HCT116 (cell line): ENCODE data around the gene DMAC2. TPM values are rescaled to one million over a fixed set of nuclear protein-coding genes. Genes with fewer than 3 reads are reported as not detected.

Experiments
- ATAC-seq: fragments of 200-7000 bp; cut with Tn5 transposase; 2 replicates; pipeline ENCODE4 v1.9.1; 2020; ENCODE audit warnings: mild to moderate bottlenecking, moderate library complexity
- BruUV-seq: library from RNA; stranded (reverse); fragments of 400-500 nt; replicated peaks from 2 replicates; lab custom pipeline; 2021; lab: Mats Ljungman, UMichigan
- CTCF ChIA-PET: fragments of 300-600 bp; sonication (Branson Sonifier 250); formaldehyde crosslinking; loops from one replicate; lab custom pipeline; 2021; ENCODE audit warnings: antibody characterized with exemption; lab: Charles Lee
- POLR2A ChIA-PET: fragments of 300-600, 350-600 bp; sonication (Branson Sonifier 250); formaldehyde crosslinking; loops from one replicate; lab custom pipeline; 2021; ENCODE audit warnings: antibody characterized with exemption; lab: Charles Lee
- RAD21 ChIA-PET, 2 experiments: fragments of 300-600 bp; sonication (Branson Sonifier 250); formaldehyde crosslinking; loops; one replicate each; lab custom pipeline; 2023; ENCODE audit warnings: low total read pairs in 2 of 2; ENCODE audit not compliant: uncharacterized antibody in 2 of 2, unreplicated experiment in 2 of 2, low non-redundant PET in 1 of 2; lab: Charles Lee
- DNase-seq: peaks from one replicate; pipeline ENCODE4 v3.0.0-alpha.2; 2010; ENCODE audit warnings: low read depth, low spot score
- H2AFZ ChIP-seq: fragments of 200-600 bp; shearing (Covaris generic), sonication (generic); 2 replicates; pipeline ENCODE4 v1.6.1; 2017; ENCODE audit warnings: low read depth, mixed run types, mixed read lengths, antibody characterized with exemption, low read length; ENCODE audit not compliant: poor library complexity, severe bottlenecking
- H3K27ac ChIP-seq: 2 replicates; pipeline ENCODE4 v1.5.1; 2012; ENCODE audit warnings: low read depth, low read length
- H3K27me3 ChIP-seq: fragments of 200-600 bp; sonication (generic); 2 replicates; pipeline ENCODE4 v1.6.1; 2016; ENCODE audit warnings: mixed run types, low read length, mixed read lengths; ENCODE audit not compliant: insufficient read depth
- H3K36me3 ChIP-seq, 2 experiments: fragments of 200-500 bp in 1 of 2; fragments of 200-600 bp in 1 of 2; sonication (Bioruptor generic) in 1 of 2; sonication (generic) in 1 of 2; 2 replicates each; pipeline versions ENCODE4 v1.5.1 to v1.6.1; 2014 to 2016; ENCODE audit warnings: low read length in 2 of 2, inconsistent platforms in 1 of 2, mixed read lengths in 1 of 2, mixed run types in 1 of 2; ENCODE audit not compliant: insufficient read depth in 2 of 2, control insufficient read depth in 1 of 2
- H3K4me1 ChIP-seq, 2 experiments: fragments of 200-600 bp in 1 of 2; sonication (generic) in 1 of 2; 2 replicates each; pipeline versions ENCODE4 v1.5.1 to v1.6.1; 2012 to 2017; ENCODE audit warnings: low read length in 2 of 2, inconsistent platforms in 1 of 2, mild to moderate bottlenecking in 1 of 2, mixed read lengths in 1 of 2, mixed run types in 1 of 2, moderate library complexity in 1 of 2; ENCODE audit not compliant: insufficient read depth in 2 of 2, control insufficient read depth in 1 of 2
- H3K4me2 ChIP-seq: fragments of 200-600 bp; sonication (generic); 2 replicates; pipeline ENCODE4 v1.6.1; 2017; ENCODE audit warnings: mixed run types, low read length, mixed read lengths
- H3K4me3 ChIP-seq, 2 experiments: fragments of 200-600 bp in 1 of 2; sonication (generic) in 1 of 2; replicated peaks in 1 of 2; 2 replicates each; pipeline ENCODE4 v1.5.1; 2011 to 2016; ENCODE audit warnings: low read length in 2 of 2, control low read depth in 1 of 2, low read depth in 1 of 2, mild to moderate bottlenecking in 1 of 2, mixed read lengths in 1 of 2, mixed run types in 1 of 2
- H3K79me2 ChIP-seq: fragments of 200-600 bp; sonication (generic); 2 replicates; pipeline ENCODE4 v1.6.1; 2017; ENCODE audit warnings: mild to moderate bottlenecking, mixed run types, low read length, moderate library complexity, mixed read lengths; ENCODE audit not compliant: insufficient read depth
- H3K9ac ChIP-seq: fragments of 200-600 bp; sonication (generic); 2 replicates; pipeline ENCODE4 v1.6.1; 2016; ENCODE audit warnings: low read length, mixed read lengths
- H3K9me2 ChIP-seq: fragments of 200-600 bp; sonication (generic), shearing (Covaris generic); 2 replicates; pipeline ENCODE4 v1.6.1; 2017; ENCODE audit warnings: mixed run types, mild to moderate bottlenecking, moderate library complexity; ENCODE audit not compliant: insufficient read depth
- H3K9me3 ChIP-seq, 2 experiments: fragments of 200-500 bp in 1 of 2; fragments of 200-600 bp in 1 of 2; sonication (Bioruptor generic) in 1 of 2; sonication (generic) in 1 of 2; 2 replicates each; pipeline ENCODE4 v1.6.1; 2014 to 2017; ENCODE audit warnings: low read length in 2 of 2, mixed read lengths in 2 of 2, inconsistent platforms in 1 of 2, low read depth in 1 of 2, mild to moderate bottlenecking in 1 of 2, mixed run types in 1 of 2, moderate library complexity in 1 of 2; ENCODE audit not compliant: control insufficient read depth in 1 of 2, insufficient read depth in 1 of 2
- H4K20me1 ChIP-seq: fragments of 200-600 bp; sonication (generic), shearing (Covaris generic); 2 replicates; pipeline ENCODE4 v1.6.1; 2017; ENCODE audit warnings: mixed run types, mild to moderate bottlenecking, moderate library complexity; ENCODE audit not compliant: insufficient read depth
- CBX3 ChIP-seq: IDR thresholded peaks from 2 replicates; pipeline ENCODE4 v1.6.1; 2012; ENCODE audit warnings: low read depth
- CEBPB ChIP-seq: IDR thresholded peaks from 2 replicates; pipeline ENCODE4 v1.6.1; 2012; ENCODE audit warnings: low read depth
- EZH2 ChIP-seq: fragments of 200-600 bp; sonication (generic); IDR thresholded peaks from 2 replicates; pipeline ENCODE4 v1.6.1; 2017; ENCODE audit warnings: antibody characterized with exemption, mixed run types
- FOSL1 ChIP-seq: IDR thresholded peaks from 2 replicates; pipeline ENCODE4 v1.6.1; 2012; ENCODE audit warnings: low read depth
- JUND ChIP-seq: IDR thresholded peaks from 2 replicates; pipeline ENCODE4 v1.6.1; 2012
- POLR2AphosphoS5 ChIP-seq: IDR thresholded peaks from 2 replicates; pipeline ENCODE4 v1.6.1; 2011; ENCODE audit warnings: mild to moderate bottlenecking, low read depth, low read length, moderate library complexity
- RAD21 ChIP-seq: IDR thresholded peaks from 2 replicates; pipeline ENCODE4 v1.6.1; 2012; ENCODE audit warnings: low read depth, mild to moderate bottlenecking
- SRF ChIP-seq: IDR thresholded peaks from 2 replicates; pipeline ENCODE4 v1.6.1; 2012; ENCODE audit warnings: low read depth
- YY1 ChIP-seq: IDR thresholded peaks from 2 replicates; pipeline ENCODE4 v1.6.1; 2011; ENCODE audit warnings: low read length, low read depth, moderate library complexity, mild to moderate bottlenecking; ENCODE audit not compliant: insufficient replicate concordance; ENCODE audit errors: extremely low read depth
- ZFX ChIP-seq: fragments of 450-650 bp; IDR thresholded peaks from 2 replicates; pipeline ENCODE4 v1.6.1; 2017
- ZNF274 ChIP-seq: fragments of 200-500 bp; sonication (Bioruptor generic); IDR thresholded peaks from 2 replicates; pipeline ENCODE4 v1.6.1; 2014; ENCODE audit warnings: mild to moderate bottlenecking, low read depth, low read length, inconsistent platforms
- intact Hi-C: fragments of 100-400 bp; cut with micrococcal nuclease; formaldehyde crosslinking; loops from 2 replicates; pipeline ENCODE4 v1.10.0; 2022
- total RNA-seq: library from RNA; stranded (reverse); gene quantifications from one replicate; pipeline ENCODE4 v1.2.1, GENCODE V29; 2021; ENCODE audit not compliant: unreplicated experiment
- TF ChIP-seq, protein P1 (sequence below): IDR thresholded peaks from 2 replicates; pipeline ENCODE4 v1.6.1; 2012; ENCODE audit warnings: low read depth
- TF ChIP-seq, protein P2 (sequence below): IDR thresholded peaks from 2 replicates; pipeline ENCODE4 v1.6.1; 2012
- TF ChIP-seq, protein P3 (sequence below): IDR thresholded peaks from 2 replicates; pipeline ENCODE4 v1.6.1; 2012

The DMAC2 gene
- total RNA-seq, 1 experiment from 2014 or later = 65.6 TPM

GRCh38 chr19:41484822-41485221, 45.1 kb upstream of the DMAC2 start:
- ChIA-PET POLR2A (no interaction called here), CTCF (no interaction called here), RAD21 (no interaction called here)
- H3K4me2 ChIP-seq = no peak overlapping the region
- no peaks in the 10 kb centered on the region for H3K4me1 ChIP-seq
- H3K9me2 ChIP-seq = no peaks in the 10 kb centered on the region
- H2AFZ ChIP-seq = no peak overlapping the region
- no peaks in the 10 kb centered on the region for H3K9me3 ChIP-seq
- H3K9ac ChIP-seq = no peak overlapping the region
- TF ChIP-seq CEBPB = no peak
- no peak for TF ChIP-seq JUND
- TF ChIP-seq, protein P1, sequence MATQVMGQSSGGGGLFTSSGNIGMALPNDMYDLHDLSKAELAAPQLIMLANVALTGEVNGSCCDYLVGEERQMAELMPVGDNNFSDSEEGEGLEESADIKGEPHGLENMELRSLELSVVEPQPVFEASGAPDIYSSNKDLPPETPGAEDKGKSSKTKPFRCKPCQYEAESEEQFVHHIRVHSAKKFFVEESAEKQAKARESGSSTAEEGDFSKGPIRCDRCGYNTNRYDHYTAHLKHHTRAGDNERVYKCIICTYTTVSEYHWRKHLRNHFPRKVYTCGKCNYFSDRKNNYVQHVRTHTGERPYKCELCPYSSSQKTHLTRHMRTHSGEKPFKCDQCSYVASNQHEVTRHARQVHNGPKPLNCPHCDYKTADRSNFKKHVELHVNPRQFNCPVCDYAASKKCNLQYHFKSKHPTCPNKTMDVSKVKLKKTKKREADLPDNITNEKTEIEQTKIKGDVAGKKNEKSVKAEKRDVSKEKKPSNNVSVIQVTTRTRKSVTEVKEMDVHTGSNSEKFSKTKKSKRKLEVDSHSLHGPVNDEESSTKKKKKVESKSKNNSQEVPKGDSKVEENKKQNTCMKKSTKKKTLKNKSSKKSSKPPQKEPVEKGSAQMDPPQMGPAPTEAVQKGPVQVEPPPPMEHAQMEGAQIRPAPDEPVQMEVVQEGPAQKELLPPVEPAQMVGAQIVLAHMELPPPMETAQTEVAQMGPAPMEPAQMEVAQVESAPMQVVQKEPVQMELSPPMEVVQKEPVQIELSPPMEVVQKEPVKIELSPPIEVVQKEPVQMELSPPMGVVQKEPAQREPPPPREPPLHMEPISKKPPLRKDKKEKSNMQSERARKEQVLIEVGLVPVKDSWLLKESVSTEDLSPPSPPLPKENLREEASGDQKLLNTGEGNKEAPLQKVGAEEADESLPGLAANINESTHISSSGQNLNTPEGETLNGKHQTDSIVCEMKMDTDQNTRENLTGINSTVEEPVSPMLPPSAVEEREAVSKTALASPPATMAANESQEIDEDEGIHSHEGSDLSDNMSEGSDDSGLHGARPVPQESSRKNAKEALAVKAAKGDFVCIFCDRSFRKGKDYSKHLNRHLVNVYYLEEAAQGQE = no peak
- TF ChIP-seq ZNF274 = no peak
- TF ChIP-seq YY1 = no peak
- TF ChIP-seq, protein P2, sequence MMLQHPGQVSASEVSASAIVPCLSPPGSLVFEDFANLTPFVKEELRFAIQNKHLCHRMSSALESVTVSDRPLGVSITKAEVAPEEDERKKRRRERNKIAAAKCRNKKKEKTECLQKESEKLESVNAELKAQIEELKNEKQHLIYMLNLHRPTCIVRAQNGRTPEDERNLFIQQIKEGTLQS = no peak
- TF ChIP-seq, protein P3, sequence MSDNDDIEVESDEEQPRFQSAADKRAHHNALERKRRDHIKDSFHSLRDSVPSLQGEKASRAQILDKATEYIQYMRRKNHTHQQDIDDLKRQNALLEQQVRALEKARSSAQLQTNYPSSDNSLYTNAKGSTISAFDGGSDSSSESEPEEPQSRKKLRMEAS = no peak
- no peak for TF ChIP-seq RAD21
- TF ChIP-seq POLR2AphosphoS5 = no peak
- TF ChIP-seq SRF = no peak
- no peak for TF ChIP-seq ZFX
- TF ChIP-seq CBX3 = no peak
- TF ChIP-seq EZH2 = no peak
- no peak for TF ChIP-seq FOSL1
- ATAC-seq (no peak), DNase-seq (no peak)
- no peak overlapping the region for H3K27ac ChIP-seq
- intact Hi-C loops = no loop called here
- no peak overlapping the region for H3K4me3 ChIP-seq
- no peaks in the 10 kb centered on the region for H3K36me3 ChIP-seq
- H3K27me3 ChIP-seq = peaks cover 64% of the 10 kb centered on the region
- BruUV-seq = no TSS peak
- no peaks in the 10 kb centered on the region for H3K79me2 ChIP-seq
- H4K20me1 ChIP-seq = no peaks in the 10 kb centered on the region
